Measurements from ENCODE around the gene PSMC3IP.

Gene PSMC3IP

GRCh38 chr17:42536372-42537155 lies 41.0 kb downstream of the PSMC3IP start (continued):
- TF ChIP-seq FEZF1 (tag by site-specific recombination; IDR thresholded peaks at IDR 0.05) (no peak), ZFP37 (tag by site-specific recombination; IDR thresholded peaks at IDR 0.05) (no peak), TCF7L2 (IDR thresholded peaks at IDR 0.05; ENCODE audit: borderline replicate concordance, low read depth, low read length) (no peak), ZNF280D (tag by site-specific recombination; IDR thresholded peaks at IDR 0.05) (no peak), PRDM1 (tag by site-specific recombination; IDR thresholded peaks at IDR 0.05) (no peak), ZNF843 (tag by site-specific recombination; IDR thresholded peaks at IDR 0.05) (no peak), ZNF791 (tag by site-specific recombination; IDR thresholded peaks at IDR 0.05) (no peak), ZNF544 (tag by site-specific recombination; IDR thresholded peaks at IDR 0.05) (no peak), KLF7 (tag by site-specific recombination; IDR thresholded peaks at IDR 0.05; ENCODE audit: borderline replicate concordance) (peak; percentile 57; the same call in 1 of the 2 replicates), ZBTB1 (tag by site-specific recombination; IDR thresholded peaks at IDR 0.05) (no peak), ZNF24 (tag by site-specific recombination; IDR thresholded peaks at IDR 0.05) (peak; percentile 74; the same call in 1 of the 2 replicates), GLIS2 (tag by site-specific recombination; IDR thresholded peaks at IDR 0.05) (peak; percentile 85), ZNF621 (tag by site-specific recombination; IDR thresholded peaks at IDR 0.05) (no peak), ZNF311 (tag by site-specific recombination; IDR thresholded peaks at IDR 0.05; ENCODE audit: borderline replicate concordance) (no peak), WT1 (tag by site-specific recombination; IDR thresholded peaks at IDR 0.05) (no peak), ZNF558 (tag by site-specific recombination; IDR thresholded peaks at IDR 0.05) (no peak; the same call in 1 of the 2 replicates), ZNF596 (tag by site-specific recombination; IDR thresholded peaks at IDR 0.05) (no peak), PRDM10 (tag by site-specific recombination; IDR thresholded peaks at IDR 0.05) (peak; percentile 77), ZNF549 (tag by site-specific recombination; IDR thresholded peaks at IDR 0.05) (no peak), ZSCAN30 (tag by site-specific recombination; IDR thresholded peaks at IDR 0.05) (peak; percentile 8; the same call in 1 of the 2 replicates), ZNF175 (tag by site-specific recombination; IDR thresholded peaks at IDR 0.05) (no peak), ZBTB7A (tag by site-specific recombination; IDR thresholded peaks at IDR 0.05; ENCODE audit: low read depth) (peak; percentile 62; the same call in 1 of the 2 replicates), ZNF510 (tag by site-specific recombination; IDR thresholded peaks at IDR 0.05; ENCODE audit: insufficient replicate concordance) (no peak), ZNF76 (tag by site-specific recombination; IDR thresholded peaks at IDR 0.05; ENCODE audit: borderline replicate concordance, low read depth) (peak; percentile 42; the same call in 1 of the 2 replicates), ZNF362 (tag by site-specific recombination; IDR thresholded peaks at IDR 0.05) (no peak), KLF1 (tag by site-specific recombination; IDR thresholded peaks at IDR 0.05) (peak; percentile 88), ZNF335 (tag by site-specific recombination; conservative IDR thresholded peaks at IDR 0.05) (peak; percentile 53), ZNF239 (tag by site-specific recombination; IDR thresholded peaks at IDR 0.05) (no peak), ZBTB48 (tag by site-specific recombination; IDR thresholded peaks at IDR 0.05) (no peak), MYNN (tag by site-specific recombination; IDR thresholded peaks at IDR 0.05; ENCODE audit: borderline replicate concordance) (no peak)
- TF ChIP-seq, protein P1, sequence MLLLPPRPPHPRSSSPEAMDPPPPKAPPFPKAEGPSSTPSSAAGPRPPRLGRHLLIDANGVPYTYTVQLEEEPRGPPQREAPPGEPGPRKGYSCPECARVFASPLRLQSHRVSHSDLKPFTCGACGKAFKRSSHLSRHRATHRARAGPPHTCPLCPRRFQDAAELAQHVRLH (tag by site-specific recombination; IDR thresholded peaks at IDR 0.05): no peak
- TF ChIP-seq, protein P2, sequence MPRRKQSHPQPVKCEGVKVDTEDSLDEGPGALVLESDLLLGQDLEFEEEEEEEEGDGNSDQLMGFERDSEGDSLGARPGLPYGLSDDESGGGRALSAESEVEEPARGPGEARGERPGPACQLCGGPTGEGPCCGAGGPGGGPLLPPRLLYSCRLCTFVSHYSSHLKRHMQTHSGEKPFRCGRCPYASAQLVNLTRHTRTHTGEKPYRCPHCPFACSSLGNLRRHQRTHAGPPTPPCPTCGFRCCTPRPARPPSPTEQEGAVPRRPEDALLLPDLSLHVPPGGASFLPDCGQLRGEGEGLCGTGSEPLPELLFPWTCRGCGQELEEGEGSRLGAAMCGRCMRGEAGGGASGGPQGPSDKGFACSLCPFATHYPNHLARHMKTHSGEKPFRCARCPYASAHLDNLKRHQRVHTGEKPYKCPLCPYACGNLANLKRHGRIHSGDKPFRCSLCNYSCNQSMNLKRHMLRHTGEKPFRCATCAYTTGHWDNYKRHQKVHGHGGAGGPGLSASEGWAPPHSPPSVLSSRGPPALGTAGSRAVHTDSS (tag by site-specific recombination; IDR thresholded peaks at IDR 0.05): no peak
